Measurements from ENCODE around the gene PPCS.

- TF ChIP-seq CTCF (conservative IDR thresholded peaks at IDR 0.05 in 1 of 2, IDR thresholded peaks at IDR 0.05 in 1 of 2; ENCODE audit: low read depth in 1 of 2, low read length in 2 of 2) (no peak), EZH2 (IDR thresholded peaks at IDR 0.05; ENCODE audit: low read length, missing control alignments) (no peak)
Measured at GRCh38 chr1:42456010-42456753, at the start of gene PPCS, which contains the start of gene ZMYND12.
